Skeletal muscle satellite cell (primary cell): Measurements from ENCODE around the gene TIMM17A. TPM values are rescaled to one million over a fixed set of nuclear protein-coding genes. Genes with fewer than 3 reads are reported as not detected.

Experiments
- H3K27me3 ChIP-seq: 2 replicates; pipeline ENCODE4 v1.7.0; 2013; ENCODE audit warnings: low read length; ENCODE audit not compliant: control insufficient read depth, insufficient read depth
- H3K36me3 ChIP-seq: 2 replicates; pipeline ENCODE4 v1.7.0; 2013; ENCODE audit warnings: mild to moderate bottlenecking, control low read depth, low read length; ENCODE audit not compliant: insufficient read depth
- H3K4me1 ChIP-seq: 2 replicates; pipeline ENCODE4 v1.7.0; 2013; ENCODE audit warnings: low read length; ENCODE audit not compliant: control insufficient read depth, insufficient read depth
- H3K4me2 ChIP-seq: 2 replicates; pipeline ENCODE4 v1.7.0; 2013; ENCODE audit warnings: mild to moderate bottlenecking, low read length
- H3K4me3 ChIP-seq: 2 replicates; pipeline ENCODE4 v1.7.0; 2013; ENCODE audit warnings: low read length
- H3K9ac ChIP-seq: 2 replicates; pipeline ENCODE4 v1.7.0; 2013; ENCODE audit warnings: mild to moderate bottlenecking, low read depth, low read length, moderate library complexity
- H3K9me3 ChIP-seq: replicated peaks from 2 replicates; pipeline ENCODE4 v1.7.0; 2013; ENCODE audit warnings: mild to moderate bottlenecking, control low read depth, low read length
- total RNA-seq: library from RNA; depleted of rRNA; stranded (reverse); fragments of >200 nt; gene quantifications from 2 replicates; pipeline ENCODE4 v1.2.3, GENCODE V29; 2012; rRNA removed

Gene TIMM17A
- 64.4 and 67.2 TPM in 2 replicates for total RNA-seq

- peak within 1 kb of the TSS; percentile 96 for H3K9ac ChIP-seq
- H3K4me3 ChIP-seq: peak within 1 kb of the TSS; percentile 93
- peak within 1 kb of the TSS; percentile 79 for H3K4me2 ChIP-seq
- no peaks in the 10 kb centered on the region for H3K9me3 ChIP-seq
- H3K4me1 ChIP-seq: peaks cover 10% of the 10 kb centered on the region
- H3K27me3 ChIP-seq: no peaks in the 10 kb centered on the region
- H3K36me3 ChIP-seq: peaks cover 20% of the 10 kb centered on the region
Observed at GRCh38 chr1:201955009-201955728, at the start of gene TIMM17A. Gene TIMM17A (plus strand): TSS chr1:201955503. CDS start chr1:201955527, 24 bp downstream.

GRCh38 chr1:201906336-201906735 is 49.0 kb upstream of the TIMM17A start:
- Histone ChIP-seq H3K4me3 (no peak overlapping the region), H3K27me3 (peaks cover 16% of the 10 kb centered on the region), H3K9me3 (no peaks in the 10 kb centered on the region), H3K9ac (no peak overlapping the region), H3K4me1 (peaks cover 11% of the 10 kb centered on the region), H3K36me3 (no peaks in the 10 kb centered on the region), H3K4me2 (no peak overlapping the region)

DNA sequence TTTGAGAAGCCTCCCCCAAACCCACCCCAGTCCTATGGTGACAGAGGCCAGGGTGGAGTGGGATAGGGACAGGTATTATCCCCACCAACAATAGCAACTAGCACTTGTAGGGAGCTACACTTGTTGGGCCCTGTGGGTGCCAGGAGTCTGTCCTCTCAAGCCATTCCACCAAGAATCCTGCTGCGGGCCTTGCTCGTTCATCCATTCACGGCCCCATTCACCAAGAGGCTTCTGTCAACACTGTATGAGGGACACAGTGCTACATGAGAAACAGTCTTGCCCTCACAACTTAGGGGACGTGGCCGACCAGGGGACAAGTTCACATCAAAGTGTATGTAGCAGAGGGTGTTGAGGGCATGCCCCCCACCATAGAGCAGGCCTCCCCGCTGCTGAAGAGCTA is 47.7 kb upstream of the TIMM17A start:
- peaks cover 16% of the 10 kb centered on the region for H3K27me3 ChIP-seq
- no peaks in the 10 kb centered on the region for H3K9me3 ChIP-seq
- no peak overlapping the region for H3K9ac ChIP-seq
- no peaks in the 10 kb centered on the region for H3K36me3 ChIP-seq
- no peak overlapping the region for H3K4me3 ChIP-seq
- peaks cover 11% of the 10 kb centered on the region for H3K4me1 ChIP-seq
- H3K4me2 ChIP-seq: no peak overlapping the region

DNA sequence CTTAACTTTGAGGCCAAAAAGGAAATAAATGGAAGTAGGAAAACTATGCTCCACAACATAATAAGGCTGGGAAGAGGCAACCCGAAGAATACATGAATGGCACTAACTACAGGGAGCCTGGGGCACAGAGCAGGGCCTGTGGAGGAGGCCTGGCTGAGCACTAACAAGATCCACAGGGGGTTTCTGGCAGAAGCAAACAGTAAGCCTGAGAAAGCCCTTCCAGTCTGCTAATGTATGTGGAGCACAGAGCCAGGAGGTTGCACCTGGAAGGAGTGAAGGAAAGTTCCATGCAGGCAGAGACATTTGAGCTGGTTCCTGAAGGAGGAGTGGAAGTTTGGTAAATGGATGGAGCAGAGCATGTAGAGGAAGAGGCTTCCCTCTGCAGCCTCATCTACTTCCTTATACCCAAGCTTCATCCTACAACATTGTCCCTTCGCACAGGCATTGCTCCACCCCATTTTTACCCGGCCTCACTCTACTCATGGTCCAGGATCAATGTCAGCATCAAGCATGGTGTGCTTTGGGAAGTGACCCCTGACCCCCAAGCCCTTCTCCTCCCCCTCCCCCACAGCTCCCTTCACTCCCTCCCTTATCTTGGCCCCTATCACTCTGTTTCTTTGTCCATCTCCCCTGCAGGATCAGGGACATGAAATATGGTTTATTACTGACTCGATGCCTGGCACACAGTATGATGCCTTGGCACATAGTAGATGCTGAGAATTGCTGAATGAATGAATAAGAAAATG is 43.3 kb upstream of the TIMM17A start:
- Histone ChIP-seq H3K36me3 (no peaks in the 10 kb centered on the region), H3K4me2 (no peak overlapping the region), H3K4me3 (no peak overlapping the region), H3K9ac (no peak overlapping the region), H3K4me1 (peaks cover 11% of the 10 kb centered on the region), H3K27me3 (peaks cover 14% of the 10 kb centered on the region), H3K9me3 (no peaks in the 10 kb centered on the region)

DNA sequence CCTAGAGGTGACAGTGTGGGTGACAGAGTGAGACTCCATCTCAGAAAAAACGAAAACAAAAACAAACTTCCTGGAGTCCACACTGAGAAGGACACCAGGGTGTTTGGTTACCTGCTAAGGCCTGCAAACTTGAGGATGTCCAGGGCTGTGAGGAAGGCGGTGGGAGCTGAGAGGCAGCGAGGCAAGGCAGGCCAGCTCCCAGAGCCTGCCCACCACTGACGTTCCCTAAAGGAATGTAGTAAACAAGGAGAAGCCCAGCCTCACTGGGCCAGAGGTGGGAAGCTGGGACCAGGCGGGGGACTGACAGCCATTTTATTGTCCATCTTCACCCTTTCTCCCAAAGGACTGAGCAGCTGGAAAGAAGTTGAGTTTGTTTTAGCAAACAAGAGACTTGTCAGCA is 42.5 kb upstream of the TIMM17A start:
- no peak overlapping the region for H3K4me3 ChIP-seq
- H3K4me2 ChIP-seq: no peak overlapping the region
- peaks cover 20% of the 10 kb centered on the region for H3K4me1 ChIP-seq
- H3K9ac ChIP-seq: no peak overlapping the region
- H3K36me3 ChIP-seq: no peaks in the 10 kb centered on the region
- H3K27me3 ChIP-seq: peaks cover 12% of the 10 kb centered on the region
- H3K9me3 ChIP-seq: no peaks in the 10 kb centered on the region

DNA sequence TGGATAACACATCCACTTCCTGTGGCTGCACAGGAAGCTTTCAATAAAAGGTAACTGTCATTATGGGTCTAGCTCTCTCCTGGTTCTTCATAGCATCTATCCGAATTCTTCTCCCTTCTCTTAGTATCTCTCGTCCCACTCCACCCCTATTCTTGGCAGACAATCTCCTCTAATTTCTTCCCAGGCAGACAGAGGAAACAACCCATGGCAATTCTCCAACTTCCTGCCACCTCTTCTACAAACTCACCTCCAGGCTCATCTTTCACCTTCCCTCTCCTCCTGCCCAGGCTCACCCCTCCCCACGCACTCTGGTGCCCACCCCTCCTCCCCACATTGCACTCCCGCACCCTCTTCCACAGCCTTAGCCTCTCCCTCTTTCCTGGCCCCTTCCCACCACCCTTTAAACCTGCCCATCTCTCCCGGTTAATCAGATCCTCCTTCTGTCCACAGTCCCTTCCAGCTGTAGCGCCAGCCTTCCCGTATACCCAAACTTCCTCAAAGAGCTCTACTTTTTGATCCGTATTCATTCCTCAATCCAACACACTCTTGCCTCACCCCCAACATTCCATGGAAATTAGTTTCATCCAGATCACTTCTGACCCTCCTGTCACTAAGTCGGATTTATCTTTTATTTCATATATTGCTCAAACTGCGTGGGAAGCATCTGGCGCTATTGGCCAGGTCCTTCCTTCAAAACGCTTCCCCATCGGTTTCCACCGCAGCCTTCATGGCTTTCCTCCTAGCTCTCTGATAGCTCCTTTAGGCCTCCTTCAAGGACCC is 40.7 kb upstream of the TIMM17A start:
- Histone ChIP-seq H3K9me3 (no peaks in the 10 kb centered on the region), H3K36me3 (no peaks in the 10 kb centered on the region), H3K9ac (no peak overlapping the region), H3K4me1 (peaks cover 26% of the 10 kb centered on the region), H3K27me3 (peaks cover 4% of the 10 kb centered on the region), H3K4me3 (no peak overlapping the region), H3K4me2 (no peak overlapping the region)

DNA sequence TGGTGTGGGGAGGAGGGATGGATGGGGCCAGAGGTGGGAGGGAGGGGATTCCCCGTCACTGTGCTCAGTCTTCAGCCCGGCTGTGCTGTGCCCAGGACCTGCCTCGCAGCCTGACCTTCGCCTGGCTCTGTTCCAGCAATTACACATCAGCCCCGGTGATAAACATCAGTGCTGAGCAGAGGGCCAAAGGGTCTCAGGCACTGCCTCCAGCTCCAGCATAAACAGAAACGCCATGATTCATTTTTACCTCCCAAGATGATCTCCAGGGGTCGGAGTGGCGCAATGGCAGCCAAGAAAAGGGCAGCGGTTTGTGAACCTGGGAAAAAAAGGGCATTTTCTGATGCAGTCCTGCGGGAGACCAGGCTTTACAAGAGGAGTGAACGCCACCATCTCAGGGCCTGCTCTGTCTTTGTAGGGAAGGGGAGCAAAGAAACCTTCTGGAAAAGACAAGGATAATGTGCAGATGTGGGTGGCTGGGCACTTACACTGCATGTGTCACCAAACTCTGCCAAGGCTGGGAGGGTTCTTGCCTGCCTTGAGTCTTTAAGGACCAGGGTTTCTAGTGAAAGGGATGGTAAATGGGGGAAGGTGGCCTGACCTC is 38.6 kb upstream of the TIMM17A start:
- Histone ChIP-seq H3K9me3 (no peaks in the 10 kb centered on the region), H3K27me3 (no peaks in the 10 kb centered on the region), H3K4me2 (peak overlapping the region; percentile 61), H3K4me3 (peak overlapping the region; percentile 24), H3K9ac (no peak overlapping the region), H3K36me3 (no peaks in the 10 kb centered on the region), H3K4me1 (peaks cover 26% of the 10 kb centered on the region)

GRCh38 chr1:201917362-201918033 is 37.8 kb upstream of the TIMM17A start:
- peak overlapping the region; percentile 24 for H3K4me3 ChIP-seq
- H3K9ac ChIP-seq: peak overlapping the region; percentile 41
- H3K36me3 ChIP-seq: no peaks in the 10 kb centered on the region
- H3K27me3 ChIP-seq: no peaks in the 10 kb centered on the region
- peak overlapping the region; percentile 61 for H3K4me2 ChIP-seq
- H3K4me1 ChIP-seq: peaks cover 26% of the 10 kb centered on the region
- no peaks in the 10 kb centered on the region for H3K9me3 ChIP-seq

DNA sequence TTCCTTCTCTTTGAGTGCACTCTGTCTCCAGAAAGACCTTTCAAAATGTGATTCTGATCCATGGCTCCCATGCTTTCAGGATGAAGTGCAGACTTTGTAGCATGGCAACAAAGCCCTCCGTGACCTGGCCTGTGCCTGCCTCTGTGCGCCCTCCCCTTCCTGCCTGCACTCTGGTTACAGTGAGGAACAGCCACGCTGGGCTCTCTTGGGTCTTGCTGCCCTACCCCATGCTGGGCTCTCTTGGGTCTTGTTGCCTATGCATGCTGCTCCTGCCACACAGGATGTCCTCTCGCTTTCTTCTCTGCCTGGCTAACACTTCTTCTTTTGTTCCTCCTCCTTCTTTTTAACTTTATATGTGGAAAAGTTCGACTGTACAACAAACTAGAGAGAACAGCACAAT is 37.0 kb upstream of the TIMM17A start:
- no peak overlapping the region for H3K9ac ChIP-seq
- no peak overlapping the region for H3K4me3 ChIP-seq
- H3K4me2 ChIP-seq: no peak overlapping the region
- H3K27me3 ChIP-seq: no peaks in the 10 kb centered on the region
- no peaks in the 10 kb centered on the region for H3K36me3 ChIP-seq
- H3K4me1 ChIP-seq: peaks cover 26% of the 10 kb centered on the region
- no peaks in the 10 kb centered on the region for H3K9me3 ChIP-seq

- Histone ChIP-seq H3K36me3 (no peaks in the 10 kb centered on the region), H3K27me3 (no peaks in the 10 kb centered on the region), H3K4me2 (no peak overlapping the region), H3K9me3 (no peaks in the 10 kb centered on the region), H3K4me1 (peaks cover 15% of the 10 kb centered on the region), H3K9ac (no peak overlapping the region), H3K4me3 (no peak overlapping the region)
Observed at GRCh38 chr1:201921952-201922558, 33.2 kb upstream of the TIMM17A start.
